AG04450 (cell line): ENCODE results near the gene KISS1R. TPM values are rescaled to one million over a fixed set of nuclear protein-coding genes. Genes with fewer than 3 reads are reported as not detected.

Source experiments
- CTCF ChIA-PET: fragments of 300-600, 350-600 bp; formaldehyde crosslinking; extraction: SDS; loops from one replicate; lab custom pipeline; 2022; ENCODE audit warnings: antibody characterized with exemption, inconsistent platforms; lab: Charles Lee
- POLR2A ChIA-PET: fragments of 350-600 bp; formaldehyde crosslinking; extraction: SDS; loops from one replicate; lab custom pipeline; 2021; ENCODE audit warnings: antibody characterized with exemption, inconsistent platforms; lab: Yijun Ruan, JAX
- DNase-seq: peaks from one replicate; pipeline ENCODE4 v3.0.0-alpha.2; 2011; ENCODE audit warnings: low read depth, low spot score
- H3K27ac ChIP-seq: one replicate; pipeline ENCODE4 v1.5.1; 2012; ENCODE audit warnings: low read depth, low read length, control low read depth
- H3K27me3 ChIP-seq: one replicate; pipeline ENCODE4 v1.6.0; 2012; ENCODE audit warnings: low read length; ENCODE audit not compliant: control insufficient read depth, insufficient read depth
- H3K4me3 ChIP-seq: 2 replicates; pipeline ENCODE4 v1.5.1; 2011; ENCODE audit warnings: mild to moderate bottlenecking, low read depth, low read length, control low read depth
- H3K9me3 ChIP-seq: 2 replicates; pipeline ENCODE4 v1.5.1; 2012; ENCODE audit warnings: low read length; ENCODE audit not compliant: control insufficient read depth, insufficient read depth
- polyA plus RNA-seq: library from polyadenylated mRNA; depleted of rRNA; stranded (reverse); fragments of >200 nt; gene quantifications from 2 replicates; pipeline ENCODE4 v1.2.3, GENCODE V29; 2011
- TF ChIP-seq, protein P1 (sequence below): IDR thresholded peaks from 2 replicates; pipeline ENCODE4 v1.5.1; 2011; ENCODE audit warnings: low read depth, low read length, control low read depth, inconsistent platforms

Gene KISS1R
- polyA plus RNA-seq, 1 experiment, result not detected

DNA sequence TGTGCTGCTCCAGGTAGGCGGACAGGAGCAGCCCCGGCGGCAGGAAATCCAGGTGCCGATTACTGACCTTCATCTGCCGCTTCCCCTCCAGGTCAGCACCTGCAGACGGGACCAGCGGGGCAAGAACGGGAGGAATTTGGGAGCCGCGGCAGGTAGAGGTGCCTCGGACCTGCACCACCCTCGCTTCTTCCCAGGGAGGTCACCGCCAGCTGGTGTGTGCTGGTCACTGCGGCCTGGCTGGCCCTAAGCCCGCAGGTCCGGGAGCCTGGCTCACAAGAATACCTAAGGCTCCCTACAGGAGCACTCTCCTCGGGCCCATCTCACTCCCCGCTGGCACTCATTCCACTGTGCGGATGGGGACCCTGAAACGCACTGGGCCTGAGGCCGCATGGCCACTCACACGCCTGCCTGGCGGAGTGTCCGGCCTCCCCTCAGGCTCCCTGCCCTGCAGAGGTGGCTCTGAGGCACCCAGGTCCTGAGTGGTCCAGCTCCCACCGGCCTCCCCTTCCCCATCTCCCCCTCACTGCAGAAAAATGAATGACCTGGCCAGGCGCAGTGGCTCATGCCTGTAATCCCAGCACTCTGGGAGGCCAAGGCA is 19.6 kb upstream of the KISS1R start:
- ChIA-PET POLR2A (no interaction called here), CTCF (no interaction called here)
- no peaks in the 10 kb centered on the region for H3K27me3 ChIP-seq
- H3K4me3 ChIP-seq, result no peak overlapping the region
- no peaks in the 10 kb centered on the region; the same call in 1 of the 2 replicates for H3K9me3 ChIP-seq
- TF ChIP-seq, protein P1, sequence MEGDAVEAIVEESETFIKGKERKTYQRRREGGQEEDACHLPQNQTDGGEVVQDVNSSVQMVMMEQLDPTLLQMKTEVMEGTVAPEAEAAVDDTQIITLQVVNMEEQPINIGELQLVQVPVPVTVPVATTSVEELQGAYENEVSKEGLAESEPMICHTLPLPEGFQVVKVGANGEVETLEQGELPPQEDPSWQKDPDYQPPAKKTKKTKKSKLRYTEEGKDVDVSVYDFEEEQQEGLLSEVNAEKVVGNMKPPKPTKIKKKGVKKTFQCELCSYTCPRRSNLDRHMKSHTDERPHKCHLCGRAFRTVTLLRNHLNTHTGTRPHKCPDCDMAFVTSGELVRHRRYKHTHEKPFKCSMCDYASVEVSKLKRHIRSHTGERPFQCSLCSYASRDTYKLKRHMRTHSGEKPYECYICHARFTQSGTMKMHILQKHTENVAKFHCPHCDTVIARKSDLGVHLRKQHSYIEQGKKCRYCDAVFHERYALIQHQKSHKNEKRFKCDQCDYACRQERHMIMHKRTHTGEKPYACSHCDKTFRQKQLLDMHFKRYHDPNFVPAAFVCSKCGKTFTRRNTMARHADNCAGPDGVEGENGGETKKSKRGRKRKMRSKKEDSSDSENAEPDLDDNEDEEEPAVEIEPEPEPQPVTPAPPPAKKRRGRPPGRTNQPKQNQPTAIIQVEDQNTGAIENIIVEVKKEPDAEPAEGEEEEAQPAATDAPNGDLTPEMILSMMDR, result no peak
- H3K27ac ChIP-seq, result no peak overlapping the region
- DNase-seq, result no peak

DNA sequence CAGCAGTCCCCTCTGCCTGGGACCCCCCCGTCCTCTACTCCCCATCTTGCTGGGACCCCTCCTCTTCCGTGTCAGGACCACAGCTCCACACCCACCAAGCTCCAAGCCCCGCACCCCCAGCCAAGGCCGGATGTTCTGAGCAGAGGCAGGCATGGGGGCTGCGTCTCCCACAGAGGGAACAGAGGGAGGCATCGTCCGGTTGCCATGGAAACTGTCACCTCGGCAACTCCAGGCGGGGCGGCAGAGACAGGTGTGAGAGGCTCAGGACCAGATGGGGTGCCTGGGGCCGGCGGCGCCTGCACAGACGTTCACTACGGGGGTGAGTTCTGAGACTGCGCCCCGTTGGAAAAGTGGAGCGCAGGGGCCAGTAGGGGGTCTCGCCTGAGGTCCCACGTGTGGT is 18.5 kb upstream of the KISS1R start:
- POLR2A ChIA-PET, result no interaction called here
- TF ChIP-seq, protein P1, result no peak
- no peak for DNase-seq
- CTCF ChIA-PET, result interaction anchor here (0.6 kb wide), 1 partner anchor 145 kb away, joined by 5 read pairs; no protein-coding TSS in a partner anchor
- H3K9me3 ChIP-seq, result no peaks in the 10 kb centered on the region; the same call in 1 of the 2 replicates
- H3K27ac ChIP-seq, result no peak overlapping the region
- H3K27me3 ChIP-seq, result no peaks in the 10 kb centered on the region
- no peak overlapping the region for H3K4me3 ChIP-seq

DNA sequence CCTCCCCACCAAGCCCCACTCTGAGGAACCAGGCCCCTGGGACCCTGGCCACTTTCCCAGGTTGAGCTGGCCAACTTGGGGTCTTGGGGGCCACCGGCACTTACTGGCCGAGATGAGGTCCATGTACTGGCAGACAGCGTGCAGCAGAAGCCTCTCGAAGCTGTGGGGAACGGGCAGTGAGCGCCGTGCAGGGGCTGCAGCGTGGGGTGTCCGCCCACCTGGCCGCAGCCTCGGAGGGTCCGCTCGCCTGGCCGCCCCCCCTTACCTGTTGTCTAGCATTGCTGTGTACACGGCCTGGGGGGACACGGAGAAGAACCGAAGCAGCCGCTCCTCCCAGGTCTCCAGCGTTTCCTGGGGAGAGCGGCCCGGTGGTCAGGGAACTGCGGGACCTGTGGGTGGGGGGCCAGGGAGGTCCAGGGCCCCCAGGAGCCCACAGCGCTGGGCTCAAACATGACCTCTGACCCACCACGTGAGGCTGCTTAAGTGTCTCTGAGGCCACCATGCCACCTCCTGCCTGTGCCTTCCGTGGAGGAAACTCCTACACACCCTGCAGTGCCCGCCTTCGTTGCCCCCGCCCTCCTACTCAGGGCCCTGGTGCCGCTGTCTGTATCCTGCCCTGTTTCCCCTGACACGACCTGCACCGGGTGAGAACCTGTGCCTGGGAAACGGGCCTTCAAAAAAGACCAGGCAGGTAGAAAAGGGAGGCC is 17.6 kb upstream of the KISS1R start:
- Histone ChIP-seq H3K27me3 (no peaks in the 10 kb centered on the region), H3K9me3 (no peaks in the 10 kb centered on the region; the same call in 1 of the 2 replicates), H3K4me3 (no peak overlapping the region), H3K27ac (no peak overlapping the region)
- CTCF ChIA-PET, result no interaction called here
- DNase-seq, result no peak
- TF ChIP-seq, protein P1, result no peak
- POLR2A ChIA-PET, result interaction anchor here (0.6 kb wide), 1 partner anchor 104 kb away, joined by 3 read pairs; no protein-coding TSS in a partner anchor

DNA sequence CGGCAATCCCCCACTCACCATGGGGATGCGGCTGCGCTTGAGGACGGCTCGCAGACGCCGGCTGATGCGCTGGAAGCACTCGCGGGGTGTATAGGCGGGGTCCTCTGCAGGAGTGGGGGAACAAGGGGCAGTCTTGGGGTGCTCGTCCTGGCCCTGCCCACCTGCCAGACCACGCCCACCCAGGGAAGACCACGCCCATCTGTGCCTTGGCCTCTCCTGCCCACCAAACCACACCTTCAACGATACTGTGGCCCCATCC is 17.2 kb upstream of the KISS1R start:
- DNase-seq, result no peak
- POLR2A ChIA-PET, result no interaction called here
- H3K4me3 ChIP-seq, result no peak overlapping the region
- H3K27me3 ChIP-seq, result no peaks in the 10 kb centered on the region
- H3K9me3 ChIP-seq, result no peaks in the 10 kb centered on the region; the same call in 1 of the 2 replicates
- H3K27ac ChIP-seq, result no peak overlapping the region
- TF ChIP-seq, protein P1, result no peak
- CTCF ChIA-PET, result no interaction called here
